Caco-2 (cell line): Measurements from ENCODE around the gene PRAF2. TPM values are rescaled to one million over a fixed set of nuclear protein-coding genes. Genes with fewer than 3 reads are reported as not detected.

Experiments used
- BruUV-seq: library from RNA; stranded (reverse); fragments of 400-500 nt; replicated peaks from 2 replicates; lab custom pipeline; 2021; lab: Mats Ljungman, UMichigan
- CTCF ChIA-PET: fragments of 300-600 bp; sonication (Branson Sonifier 250); formaldehyde crosslinking; loops from one replicate; lab custom pipeline; 2022; ENCODE audit warnings: antibody characterized with exemption; lab: Charles Lee
- POLR2A ChIA-PET: fragments of 300-600 bp; sonication (Branson Sonifier 250); formaldehyde crosslinking; loops from one replicate; lab custom pipeline; 2022; ENCODE audit warnings: antibody characterized with exemption; lab: Charles Lee
- DNase-seq, 2 experiments: peaks; one replicate each; pipeline versions ENCODE4 v3.0.0 to v3.0.0-alpha.2; 2020 to 2022
- H3K27me3 ChIP-seq: replicated peaks from 2 replicates; pipeline ENCODE4 v1.6.0; 2011; ENCODE audit warnings: low read length; ENCODE audit not compliant: control insufficient read depth, insufficient read depth
- H3K36me3 ChIP-seq: 2 replicates; pipeline ENCODE4 v1.5.1; 2011; ENCODE audit warnings: low read length; ENCODE audit not compliant: control insufficient read depth, insufficient read depth
- H3K4me1 ChIP-seq: fragments of 250-450 bp; sonication (Bioruptor Pico); 2 replicates; pipeline ENCODE4 v1.5.1; 2020; ENCODE audit warnings: mild to moderate bottlenecking
- H3K4me3 ChIP-seq: 2 replicates; pipeline ENCODE4 v1.5.1; 2011; ENCODE audit warnings: low read depth, mild to moderate bottlenecking, control low read depth, low read length
- H3K9me3 ChIP-seq: fragments of 250-450 bp; sonication (Bioruptor Pico); 2 replicates; pipeline ENCODE4 v1.5.1; 2020; ENCODE audit warnings: mild to moderate bottlenecking, moderate library complexity
- H3K27ac Mint-ChIP-seq: one replicate; pipeline ENCODE4 v1.8.0; 2022; ENCODE audit warnings: mixed read lengths; ENCODE audit not compliant: unreplicated experiment
- H3K27me3 Mint-ChIP-seq: one replicate; pipeline ENCODE4 v1.8.0; 2022; ENCODE audit warnings: mixed read lengths; ENCODE audit not compliant: insufficient read depth, unreplicated experiment
- H3K36me3 Mint-ChIP-seq: one replicate; pipeline ENCODE4 v1.8.0; 2022; ENCODE audit warnings: mild to moderate bottlenecking, mixed read lengths; ENCODE audit not compliant: insufficient read depth, unreplicated experiment
- H3K4me1 Mint-ChIP-seq: one replicate; pipeline ENCODE4 v1.8.0; 2022; ENCODE audit warnings: low read depth, mixed read lengths; ENCODE audit not compliant: unreplicated experiment
- H3K4me3 Mint-ChIP-seq: one replicate; pipeline ENCODE4 v1.8.0; 2022; ENCODE audit warnings: mild to moderate bottlenecking, moderate library complexity, mixed read lengths; ENCODE audit not compliant: unreplicated experiment
- H3K9me3 Mint-ChIP-seq: one replicate; pipeline ENCODE4 v1.8.0; 2022; ENCODE audit warnings: mixed read lengths; ENCODE audit not compliant: unreplicated experiment
- intact Hi-C: fragments of 100-400 bp; cut with micrococcal nuclease; formaldehyde crosslinking; loops from one replicate; pipeline ENCODE4 v1.10.0; 2022; ENCODE audit not compliant: unreplicated experiment
- total RNA-seq: library from RNA; stranded (reverse); gene quantifications from 2 replicates; pipeline ENCODE4 v1.2.3, GENCODE V29; 2022
- TF ChIP-seq, protein P1 (sequence below), 2 experiments: fragments of 200-600 bp in 1 of 2; IDR thresholded peaks; 1 replicate in 1 of 2; 2 replicates in 1 of 2; pipeline versions ENCODE4 v1.5.1 to v1.8.0; 2011 to 2022; ENCODE audit warnings: antibody characterized with exemption in 1 of 2, control low read depth in 1 of 2, inconsistent platforms in 1 of 2, low read depth in 1 of 2, low read length in 1 of 2, mild to moderate bottlenecking in 1 of 2, moderate library complexity in 1 of 2; ENCODE audit not compliant: insufficient read depth in 1 of 2, severe bottlenecking in 1 of 2, unreplicated experiment in 1 of 2

The PRAF2 gene
- total RNA-seq, 1 experiment from 2014 or later, result 5.4 TPM

DNA sequence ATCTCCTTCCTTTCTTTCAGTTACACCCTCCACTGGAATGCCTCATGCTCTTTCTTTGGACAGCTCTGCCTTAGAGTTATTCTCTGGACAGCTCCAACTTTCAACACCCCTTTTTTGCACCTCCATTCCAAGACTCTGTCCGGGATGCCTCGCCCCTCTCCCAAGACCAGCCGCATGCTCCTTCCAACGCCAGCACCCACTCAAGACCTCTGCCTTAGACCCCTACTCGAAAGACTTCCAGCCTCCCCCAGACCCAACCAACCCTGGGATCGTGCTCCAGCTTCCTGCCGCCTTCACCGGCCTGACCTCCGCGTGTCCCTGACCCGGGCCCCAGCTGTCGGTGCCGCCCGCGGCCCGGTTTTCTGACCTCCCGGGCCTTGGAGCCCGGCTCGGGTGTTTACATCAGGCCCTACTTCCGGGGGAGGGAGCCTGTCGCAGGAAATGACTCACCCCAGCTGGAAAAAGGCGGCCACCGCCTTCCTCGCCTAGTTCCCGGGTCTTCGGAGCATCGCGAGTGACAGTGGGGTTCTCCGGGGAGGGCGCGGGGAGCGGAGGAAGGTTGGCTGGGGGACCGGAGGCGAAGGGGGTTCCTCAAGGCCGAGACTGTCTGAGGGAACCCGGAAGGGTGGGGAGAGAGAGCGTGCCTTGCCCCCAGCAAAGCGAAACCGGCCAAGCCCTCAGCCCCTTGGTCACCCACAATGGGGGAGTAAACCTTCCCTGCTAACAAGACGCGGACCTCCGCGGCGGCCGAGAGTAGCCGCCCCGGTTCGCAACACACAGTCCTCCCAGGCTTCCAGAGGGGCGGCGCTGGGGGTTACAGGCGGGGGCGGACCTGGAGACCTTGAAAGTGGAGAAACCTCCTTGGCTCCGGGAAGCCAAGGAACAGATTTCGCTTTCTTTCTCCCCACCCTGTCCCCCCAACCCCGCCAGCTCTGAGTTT lies 6.0 kb upstream of the PRAF2 start, which contains the start of gene WDR45:
WDR45 (minus strand) TSS at position 399 of the 940 bp plus-strand sequence. CDS start 1,792 bp downstream, outside the sequence.
- Histone ChIP-seq H3K27me3 (no peaks in the 10 kb centered on the region), H3K4me3 (peak within 1 kb of the TSS; percentile 72), H3K9me3 (no peaks in the 10 kb centered on the region), H3K4me1 (no peaks in the 10 kb centered on the region), H3K36me3 (no peaks in the 10 kb centered on the region)
- ChIA-PET CTCF (interaction anchor here (0.9 to 1.0 kb wide), 2 partner anchors 22 to 84 kb away, joined by 3 read pairs; no protein-coding TSS in a partner anchor), POLR2A (interaction anchor here (0.6 kb wide), 1 partner anchor 10 kb away, joined by 5 read pairs; no protein-coding TSS in a partner anchor)
- H3K4me1 Mint-ChIP-seq, result peaks cover 6% of the 10 kb centered on the region
- BruUV-seq, result TSS peak; percentile 81
- intact Hi-C loops, result no loop called here
- peak within 1 kb of the TSS; percentile 75 for H3K27ac Mint-ChIP-seq
- TF ChIP-seq, protein P1, sequence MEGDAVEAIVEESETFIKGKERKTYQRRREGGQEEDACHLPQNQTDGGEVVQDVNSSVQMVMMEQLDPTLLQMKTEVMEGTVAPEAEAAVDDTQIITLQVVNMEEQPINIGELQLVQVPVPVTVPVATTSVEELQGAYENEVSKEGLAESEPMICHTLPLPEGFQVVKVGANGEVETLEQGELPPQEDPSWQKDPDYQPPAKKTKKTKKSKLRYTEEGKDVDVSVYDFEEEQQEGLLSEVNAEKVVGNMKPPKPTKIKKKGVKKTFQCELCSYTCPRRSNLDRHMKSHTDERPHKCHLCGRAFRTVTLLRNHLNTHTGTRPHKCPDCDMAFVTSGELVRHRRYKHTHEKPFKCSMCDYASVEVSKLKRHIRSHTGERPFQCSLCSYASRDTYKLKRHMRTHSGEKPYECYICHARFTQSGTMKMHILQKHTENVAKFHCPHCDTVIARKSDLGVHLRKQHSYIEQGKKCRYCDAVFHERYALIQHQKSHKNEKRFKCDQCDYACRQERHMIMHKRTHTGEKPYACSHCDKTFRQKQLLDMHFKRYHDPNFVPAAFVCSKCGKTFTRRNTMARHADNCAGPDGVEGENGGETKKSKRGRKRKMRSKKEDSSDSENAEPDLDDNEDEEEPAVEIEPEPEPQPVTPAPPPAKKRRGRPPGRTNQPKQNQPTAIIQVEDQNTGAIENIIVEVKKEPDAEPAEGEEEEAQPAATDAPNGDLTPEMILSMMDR (IDR thresholded peaks at IDR 0.05; ENCODE audit: insufficient read depth in 1 of 2, low read depth in 1 of 2, low read length in 1 of 2, severe bottlenecking in 1 of 2, unreplicated experiment in 1 of 2), result no peak
- DNase-seq, result peak; percentile 59 to 68
- H3K9me3 Mint-ChIP-seq, result no peaks in the 10 kb centered on the region
- H3K36me3 Mint-ChIP-seq, result no peaks in the 10 kb centered on the region
- H3K4me3 Mint-ChIP-seq, result peak within 1 kb of the TSS; percentile 92
- H3K27me3 Mint-ChIP-seq, result no peaks in the 10 kb centered on the region

DNA sequence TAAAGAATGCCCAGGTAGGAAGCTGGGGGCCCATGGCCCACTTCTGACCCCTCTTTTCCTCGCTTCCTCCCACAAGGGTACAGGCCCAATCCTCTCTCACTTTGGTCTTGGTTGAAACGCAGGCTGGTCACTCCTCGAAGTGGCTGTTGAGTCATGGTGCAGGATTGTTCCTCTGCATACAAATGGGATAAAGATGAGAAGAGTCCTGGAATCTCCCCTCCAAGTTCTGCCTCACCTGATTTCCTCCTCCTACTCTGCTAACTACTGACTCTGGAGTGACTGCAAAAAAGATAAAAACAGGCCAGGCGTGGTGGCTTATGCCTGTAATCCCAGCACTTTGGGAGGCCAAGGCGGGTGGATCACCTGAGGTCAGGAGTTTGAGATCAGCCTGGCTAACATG lies 4.1 kb upstream of the PRAF2 start:
- no peaks in the 10 kb centered on the region for H3K9me3 Mint-ChIP-seq
- peaks cover 12% of the 10 kb centered on the region for H3K4me1 Mint-ChIP-seq
- Histone ChIP-seq H3K36me3 (no peaks in the 10 kb centered on the region), H3K9me3 (no peaks in the 10 kb centered on the region), H3K4me3 (no peak overlapping the region), H3K27me3 (no peaks in the 10 kb centered on the region), H3K4me1 (no peaks in the 10 kb centered on the region)
- ChIA-PET CTCF (no interaction called here), POLR2A (no interaction called here)
- TF ChIP-seq, protein P1 (IDR thresholded peaks at IDR 0.05; ENCODE audit: insufficient read depth in 1 of 2, low read depth in 1 of 2, low read length in 1 of 2, severe bottlenecking in 1 of 2, unreplicated experiment in 1 of 2), result no peak
- no TSS peak for BruUV-seq
- intact Hi-C loops, result no loop called here
- peaks cover 12% of the 10 kb centered on the region for H3K36me3 Mint-ChIP-seq
- no peaks in the 10 kb centered on the region for H3K27me3 Mint-ChIP-seq
- H3K4me3 Mint-ChIP-seq, result no peak overlapping the region
- H3K27ac Mint-ChIP-seq, result no peak overlapping the region
- no peak for DNase-seq

DNA sequence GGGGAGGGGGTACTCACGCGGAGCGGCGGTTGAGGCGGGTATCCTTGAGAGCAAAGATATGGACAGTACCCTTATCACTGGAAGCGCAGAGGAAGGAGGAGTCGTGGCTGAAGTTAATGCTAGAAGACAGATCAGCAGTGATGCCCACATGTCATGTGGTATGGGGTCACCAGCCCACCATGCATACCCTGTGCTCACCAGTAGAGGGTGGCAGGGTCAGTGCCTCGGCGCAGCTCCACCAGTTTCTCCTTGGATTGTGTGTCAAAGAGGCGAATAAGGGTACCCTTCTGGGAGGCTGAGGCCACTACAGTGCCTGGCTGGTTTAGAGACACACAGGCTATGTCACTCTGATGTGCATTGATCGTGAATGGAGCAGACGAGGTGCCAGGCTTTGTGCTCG lies 1.5 kb upstream of the PRAF2 start:
- TF ChIP-seq, protein P1 (IDR thresholded peaks at IDR 0.05; ENCODE audit: insufficient read depth in 1 of 2, low read depth in 1 of 2, low read length in 1 of 2, severe bottlenecking in 1 of 2, unreplicated experiment in 1 of 2), result no peak
- DNase-seq, result no peak
- no peak overlapping the region for H3K27ac Mint-ChIP-seq
- ChIA-PET POLR2A (no interaction called here), CTCF (no interaction called here)
- H3K4me3 ChIP-seq, result no peak overlapping the region
- H3K9me3 Mint-ChIP-seq, result no peaks in the 10 kb centered on the region
- H3K4me1 ChIP-seq, result no peaks in the 10 kb centered on the region
- intact Hi-C loops, result no loop called here
- peaks cover 15% of the 10 kb centered on the region for H3K4me1 Mint-ChIP-seq
- no peaks in the 10 kb centered on the region for H3K27me3 ChIP-seq
- H3K36me3 ChIP-seq, result no peaks in the 10 kb centered on the region
- H3K9me3 ChIP-seq, result no peaks in the 10 kb centered on the region
- H3K27me3 Mint-ChIP-seq, result no peaks in the 10 kb centered on the region
- BruUV-seq, result no TSS peak
- no peak overlapping the region for H3K4me3 Mint-ChIP-seq
- peaks cover 17% of the 10 kb centered on the region for H3K36me3 Mint-ChIP-seq
